HG03520 (cell line): Measurements from ENCODE around the gene FAP.

ENCODE experiments used
- ATAC-seq: cut with Tn5 transposase; IDR thresholded peaks from one replicate; pipeline ENCODE4 v1.9.1; 2021; ENCODE audit warnings: mild to moderate bottlenecking, moderate library complexity; ENCODE audit not compliant: unreplicated experiment

Gene FAP

GRCh38 chr2:162196638-162197037 is 46.6 kb downstream of the FAP start:
- no peak for ATAC-seq

GRCh38 chr2:162188451-162188850 is 54.8 kb downstream of the FAP start:
- ATAC-seq = no peak

DNA sequence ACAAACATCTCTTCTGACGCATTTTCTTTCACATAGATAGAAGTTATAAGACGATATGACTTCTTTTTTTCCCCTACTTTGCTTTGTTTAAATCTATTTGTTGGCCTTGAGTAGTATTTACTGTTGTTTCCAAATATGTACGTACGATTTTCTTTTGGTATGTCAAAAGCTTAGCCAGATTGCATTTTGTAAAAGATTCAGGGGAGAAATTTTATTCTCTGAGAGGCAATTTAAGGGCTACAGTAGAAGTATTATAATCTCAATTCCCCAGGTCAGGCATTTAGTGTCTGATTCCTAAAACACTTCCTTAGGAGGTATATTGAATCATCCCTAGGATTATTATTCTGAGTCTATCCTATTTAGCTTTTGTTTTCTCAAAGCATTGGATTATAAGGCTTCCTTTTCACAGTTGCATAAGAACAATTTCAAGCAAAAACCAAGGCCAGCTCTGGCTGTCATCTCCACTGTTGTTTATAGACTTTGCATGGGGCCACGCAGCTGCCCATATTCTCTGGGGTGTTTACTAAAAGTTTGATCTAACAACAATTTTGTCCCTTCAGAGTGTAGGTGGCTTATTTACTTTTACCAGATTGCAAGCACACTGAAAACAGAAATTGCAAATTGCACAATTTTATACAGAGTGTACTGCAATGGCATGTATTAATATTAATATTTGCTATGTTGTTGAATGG is 57.6 kb downstream of the FAP start:
- ATAC-seq = no peak

DNA sequence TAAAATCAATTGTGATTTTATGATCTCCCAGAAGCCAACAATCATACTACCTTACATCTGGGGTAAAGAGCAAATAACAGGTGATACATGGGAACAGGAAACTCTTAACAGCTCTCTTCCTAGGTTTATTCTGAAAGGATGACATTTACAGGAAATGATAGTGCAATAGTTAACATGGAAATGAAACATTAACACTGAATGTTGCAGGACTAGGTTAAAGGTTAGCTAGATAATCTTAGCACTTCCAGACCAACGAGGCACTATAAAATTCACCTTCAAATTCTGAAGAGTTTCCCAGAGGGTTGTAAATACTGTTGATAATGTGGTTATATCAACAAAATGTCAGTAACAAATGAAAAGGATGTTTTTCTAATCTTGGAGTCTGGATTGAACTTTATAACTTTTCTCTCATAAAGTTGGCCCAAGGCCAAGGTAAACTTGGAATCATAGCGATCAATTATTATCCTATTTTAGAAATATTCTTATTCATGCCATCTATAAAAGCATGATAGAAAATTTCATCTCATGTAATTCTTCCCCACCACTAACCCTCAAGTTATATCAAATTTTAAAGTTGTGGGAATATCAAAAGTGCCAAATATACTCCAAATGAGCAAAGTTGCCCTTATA is 58.3 kb downstream of the FAP start:
- ATAC-seq = no peak

GRCh38 chr2:162184359-162184758 is 58.9 kb downstream of the FAP start:
- ATAC-seq = no peak

DNA sequence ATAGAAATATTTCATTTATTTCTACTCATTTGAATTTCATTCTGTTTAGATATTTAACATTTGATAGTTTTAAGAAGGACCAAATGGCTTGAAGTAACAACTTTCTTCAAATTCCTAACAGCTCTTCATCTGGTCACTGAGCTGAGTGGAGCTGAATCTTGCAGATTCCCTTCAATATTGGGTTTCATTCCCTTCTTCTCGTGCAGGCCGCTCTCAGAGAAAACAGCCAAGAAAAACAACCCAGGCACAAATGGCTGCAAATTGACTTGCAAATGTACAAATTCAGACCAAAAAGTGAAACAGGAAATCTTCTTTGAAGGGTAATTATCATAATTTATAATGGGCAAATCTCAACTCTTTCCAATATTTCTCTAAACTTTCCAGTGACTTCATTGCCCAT is 60.9 kb downstream of the FAP start:
- ATAC-seq = no peak

DNA sequence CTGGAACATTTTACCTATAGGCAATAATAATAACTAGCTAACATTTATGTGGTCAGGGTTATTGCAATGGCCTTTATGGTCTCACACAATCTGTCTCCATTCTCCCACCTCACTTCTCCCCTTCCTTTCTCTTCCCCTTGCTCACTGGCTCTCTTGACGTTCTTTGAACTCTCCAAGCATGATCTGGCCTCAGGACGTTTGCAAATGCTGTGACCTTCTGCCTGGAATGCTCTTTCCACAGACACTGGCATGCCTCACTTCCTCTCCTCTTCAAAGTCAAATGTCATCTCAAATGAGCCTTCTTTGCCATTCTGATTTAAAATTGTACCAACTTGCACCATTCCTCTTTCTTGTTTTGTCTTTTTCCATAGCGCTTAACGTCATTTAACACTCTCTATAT is 65.9 kb downstream of the FAP start:
- ATAC-seq = no peak

GRCh38 chr2:162175714-162176113 is 67.5 kb downstream of the FAP start:
- no peak for ATAC-seq

GRCh38 chr2:162174746-162175145 is 68.5 kb downstream of the FAP start:
- ATAC-seq = no peak

GRCh38 chr2:162172802-162173370 is 70.4 kb downstream of the FAP start:
- ATAC-seq = no peak

GRCh38 chr2:162166745-162167144 is 76.5 kb downstream of the FAP start:
- ATAC-seq = no peak

- ATAC-seq = no peak
Observed at GRCh38 chr2:162166174-162166573, 77.1 kb downstream of the FAP start.

GRCh38 chr2:162164802-162165201 is 78.4 kb downstream of the FAP start:
- no peak for ATAC-seq

DNA sequence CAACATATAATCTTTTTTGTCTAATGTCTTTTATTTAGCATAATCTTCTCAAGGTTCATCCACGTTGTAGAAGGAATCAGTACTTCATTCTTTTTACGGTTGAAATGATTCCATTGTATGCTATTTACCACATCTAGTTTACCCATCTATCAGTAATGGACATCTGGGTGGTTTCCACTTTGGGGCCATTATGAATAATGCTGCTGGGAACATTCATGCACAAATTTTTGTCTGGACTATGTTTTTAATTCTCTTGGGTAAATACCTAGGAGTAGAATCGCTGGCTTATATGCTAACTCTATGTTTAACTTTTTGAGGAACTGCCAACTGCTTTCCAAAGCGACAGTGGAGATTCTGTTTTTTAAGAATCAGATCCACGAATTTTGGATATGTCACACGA is 83.8 kb downstream of the FAP start:
- ATAC-seq = no peak

GRCh38 chr2:162156149-162156548 is 87.1 kb downstream of the FAP start:
- no peak for ATAC-seq

GRCh38 chr2:162155093-162155492 is 88.2 kb downstream of the FAP start:
- no peak for ATAC-seq

DNA sequence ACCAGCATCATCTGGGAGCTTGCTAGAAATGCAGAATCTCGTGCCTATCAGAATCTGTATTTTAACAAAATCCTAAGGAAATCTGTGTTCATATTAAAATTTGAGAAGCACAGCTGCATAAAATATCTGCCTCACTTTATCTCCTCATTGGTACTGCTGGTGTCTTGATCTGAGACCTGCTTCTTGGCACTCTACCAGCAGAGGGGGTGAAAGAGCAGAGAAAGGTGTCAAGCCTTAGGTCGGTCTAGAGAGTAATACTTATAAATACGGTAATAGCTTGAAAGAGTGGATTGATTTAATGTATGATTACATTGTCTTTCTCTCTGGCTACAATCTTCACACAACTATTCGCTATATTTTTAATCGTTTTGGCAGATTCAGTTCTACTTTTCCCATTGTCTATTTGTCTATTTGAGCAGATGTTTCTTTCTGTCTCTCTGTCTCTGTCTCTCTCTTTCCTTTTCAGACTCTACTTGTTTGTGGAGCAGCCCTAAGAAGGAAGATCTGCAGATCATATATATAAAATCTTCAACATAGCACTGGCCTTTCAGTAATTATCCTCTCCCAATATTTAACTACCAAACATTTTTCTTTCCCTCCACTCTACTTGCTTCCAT is 89.5 kb downstream of the FAP start:
- peak; percentile 93 for ATAC-seq

- ATAC-seq = no peak
Observed at GRCh38 chr2:162152147-162152546, 91.1 kb downstream of the FAP start, which contains the start of gene GCG. Gene GCG (minus strand): TSS chr2:162152247. CDS start chr2:162149178, 3,069 bp downstream.

- no peak for ATAC-seq
Observed at GRCh38 chr2:162149940-162150339, 93.3 kb downstream of the FAP start.

DNA sequence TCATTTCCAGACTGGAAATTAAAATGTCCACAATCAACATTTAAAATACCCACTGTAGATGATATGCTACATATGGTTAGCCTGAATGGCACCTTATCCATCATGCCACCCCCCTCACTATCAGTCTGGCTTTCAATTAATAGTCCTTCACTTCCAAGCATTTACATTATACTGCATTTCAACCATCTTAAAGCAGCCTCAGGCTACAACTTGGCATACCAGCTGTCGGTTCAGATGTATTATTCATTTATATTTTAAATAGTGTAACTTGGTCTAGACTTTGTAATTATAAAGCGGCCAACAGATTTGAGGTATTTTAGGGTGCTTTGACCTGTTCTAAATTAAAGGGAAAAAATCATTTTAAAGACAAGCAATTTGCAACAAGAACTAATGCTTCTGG is 93.8 kb downstream of the FAP start:
- no peak for ATAC-seq

GRCh38 chr2:162148956-162149355 is 94.3 kb downstream of the FAP start:
- ATAC-seq = no peak

- no peak for ATAC-seq
Observed at GRCh38 chr2:162143969-162144368, 99.3 kb downstream of the FAP start.
